GM21723 (cell line): ENCODE results near the gene EEF1AKMT1.

Experiments used
- ATAC-seq: cut with Tn5 transposase; IDR thresholded peaks from one replicate; pipeline ENCODE4 v1.9.1; 2021; ENCODE audit warnings: mild to moderate bottlenecking, moderate library complexity; ENCODE audit not compliant: unreplicated experiment

The EEF1AKMT1 gene

GRCh38 chr13:20773194-20774080 is at the start of gene EEF1AKMT1:
TSS of gene EEF1AKMT1 (minus strand) at chr13:20773961. CDS start at chr13:20757598, 16,363 bp downstream.
- peak; percentile 81 for ATAC-seq

- ATAC-seq = no peak
Observed at GRCh38 chr13:20823071-20823470, 49.3 kb upstream of the EEF1AKMT1 start.

GRCh38 chr13:20822406-20822805 is 48.6 kb upstream of the EEF1AKMT1 start:
- ATAC-seq = no peak

- ATAC-seq = no peak
Observed at GRCh38 chr13:20819715-20820114, 46.0 kb upstream of the EEF1AKMT1 start.

- no peak for ATAC-seq
Observed at GRCh38 chr13:20815464-20815863, 41.7 kb upstream of the EEF1AKMT1 start.

- ATAC-seq = no peak
Observed at GRCh38 chr13:20814224-20814910, 40.6 kb upstream of the EEF1AKMT1 start.

GRCh38 chr13:20812890-20813289 is 39.1 kb upstream of the EEF1AKMT1 start:
- ATAC-seq = no peak

- no peak for ATAC-seq
Observed at GRCh38 chr13:20810808-20811207, 37.0 kb upstream of the EEF1AKMT1 start.

GRCh38 chr13:20808874-20809273 is 35.1 kb upstream of the EEF1AKMT1 start:
- ATAC-seq = no peak

- ATAC-seq = no peak
Observed at GRCh38 chr13:20803180-20803965, 29.6 kb upstream of the EEF1AKMT1 start.

- no peak for ATAC-seq
Observed at GRCh38 chr13:20801707-20802106, 27.9 kb upstream of the EEF1AKMT1 start.

- ATAC-seq = no peak
Observed at GRCh38 chr13:20799726-20800416, 26.1 kb upstream of the EEF1AKMT1 start.

- ATAC-seq = no peak
Observed at GRCh38 chr13:20798027-20798426, 24.3 kb upstream of the EEF1AKMT1 start.

- no peak for ATAC-seq
Observed at GRCh38 chr13:20796791-20797508, 23.2 kb upstream of the EEF1AKMT1 start.

- no peak for ATAC-seq
Observed at GRCh38 chr13:20789665-20790064, 15.9 kb upstream of the EEF1AKMT1 start.

- no peak for ATAC-seq
Observed at GRCh38 chr13:20788312-20788711, 14.6 kb upstream of the EEF1AKMT1 start.

- ATAC-seq = no peak
Observed at GRCh38 chr13:20787180-20787579, 13.4 kb upstream of the EEF1AKMT1 start.

- ATAC-seq = peak; percentile 83
Observed at GRCh38 chr13:20782116-20782708, 8.5 kb upstream of the EEF1AKMT1 start.

GRCh38 chr13:20780317-20780716 is 6.6 kb upstream of the EEF1AKMT1 start:
- no peak for ATAC-seq

GRCh38 chr13:20779405-20779804 is 5.6 kb upstream of the EEF1AKMT1 start:
- no peak for ATAC-seq
